ENCODE data around the gene COL2A1.

COL2A1 gene

DNA sequence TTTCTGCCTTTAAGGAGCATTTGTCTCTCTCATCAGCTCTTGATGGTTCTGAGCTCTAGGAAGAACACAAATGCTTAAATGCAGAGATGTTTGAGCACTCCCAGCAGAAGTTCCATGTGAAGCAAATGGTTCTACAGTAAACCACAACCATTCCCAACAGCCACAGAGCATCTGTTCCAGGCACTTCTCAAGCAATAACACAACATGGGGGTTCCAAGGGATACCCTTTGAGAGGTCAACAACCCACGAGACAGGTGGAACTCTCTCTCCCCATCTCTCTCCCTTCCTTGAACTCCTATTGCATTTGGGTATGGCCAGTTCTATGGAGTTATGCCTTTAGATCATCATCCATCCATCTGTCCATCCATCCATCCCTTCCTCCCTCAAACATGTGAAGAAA lies 5.2 kb upstream of the COL2A1 start:
- DNase-seq = no peak

DNA sequence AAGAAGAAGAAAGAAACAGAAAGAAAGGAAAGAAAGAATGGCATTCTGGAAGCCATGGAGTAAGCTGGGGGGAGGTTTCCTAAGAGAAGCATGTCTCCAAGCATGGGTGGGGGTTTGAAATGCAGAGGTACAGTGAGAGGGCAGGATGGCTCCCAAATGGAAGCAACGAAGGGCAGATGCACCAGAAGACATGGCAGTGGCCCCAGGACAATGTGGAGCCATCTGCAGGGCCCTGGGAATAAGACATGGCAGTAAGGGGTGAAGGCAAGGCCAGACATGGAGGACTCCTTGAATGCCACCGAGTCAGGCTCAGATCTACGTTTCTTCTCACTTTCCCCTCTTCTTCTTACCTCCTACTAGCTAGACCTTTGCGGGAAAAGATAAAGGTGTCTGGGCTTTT lies 4.7 kb upstream of the COL2A1 start:
- DNase-seq = no peak

DNA sequence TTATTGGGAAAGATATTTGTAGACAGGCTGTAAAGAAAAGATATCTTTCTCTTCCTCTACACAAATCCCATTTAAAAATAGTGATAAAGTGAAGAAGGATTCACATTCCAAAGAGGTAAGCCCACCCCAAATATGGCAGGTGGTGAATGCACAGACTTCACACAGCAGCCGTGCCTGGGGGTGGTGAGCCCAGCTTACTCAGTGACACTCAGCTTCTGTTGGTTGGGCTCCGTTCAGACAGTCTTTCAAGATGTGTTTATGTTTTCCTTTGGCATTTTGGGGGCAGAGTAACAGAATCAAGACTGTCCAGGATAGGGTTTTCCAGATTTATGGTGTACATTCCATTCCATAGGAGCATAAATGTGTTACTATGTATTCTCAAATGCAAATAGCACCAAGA lies 4.1 kb upstream of the COL2A1 start:
- no peak for DNase-seq

DNA sequence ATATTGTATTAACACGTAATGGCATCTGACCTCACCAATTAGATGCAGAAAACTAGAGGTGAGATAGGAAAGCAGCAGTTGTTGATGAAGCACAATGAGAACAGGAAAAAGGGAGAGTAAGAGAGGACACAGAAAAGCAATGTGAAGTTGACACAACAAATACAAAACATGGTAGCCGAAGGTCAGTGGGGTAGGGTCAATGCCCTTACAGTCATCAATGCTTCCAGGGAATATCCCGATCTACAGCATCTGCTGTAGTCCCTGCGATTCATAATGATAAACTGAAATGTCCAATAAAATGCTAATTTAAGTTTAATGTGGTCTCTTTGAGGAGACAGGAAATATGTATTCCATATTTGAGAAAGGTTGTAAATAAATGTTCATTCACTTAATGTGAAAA lies 2.9 kb upstream of the COL2A1 start:
- no peak for DNase-seq

DNA sequence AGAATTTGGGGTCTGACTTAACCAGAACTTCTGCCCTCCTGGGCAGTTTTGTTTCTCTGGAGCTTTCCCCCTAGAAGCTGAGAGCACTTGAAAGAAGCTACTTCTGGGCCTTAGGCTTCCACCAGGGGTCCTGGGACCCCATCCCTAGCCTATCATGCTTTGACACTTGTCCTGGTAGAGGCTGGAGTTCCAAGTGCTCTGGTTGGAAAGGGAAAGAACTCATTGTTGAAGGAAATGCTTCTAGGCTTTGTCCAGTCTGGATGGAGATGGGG lies 1.4 kb upstream of the COL2A1 start:
- no peak for DNase-seq

DNA sequence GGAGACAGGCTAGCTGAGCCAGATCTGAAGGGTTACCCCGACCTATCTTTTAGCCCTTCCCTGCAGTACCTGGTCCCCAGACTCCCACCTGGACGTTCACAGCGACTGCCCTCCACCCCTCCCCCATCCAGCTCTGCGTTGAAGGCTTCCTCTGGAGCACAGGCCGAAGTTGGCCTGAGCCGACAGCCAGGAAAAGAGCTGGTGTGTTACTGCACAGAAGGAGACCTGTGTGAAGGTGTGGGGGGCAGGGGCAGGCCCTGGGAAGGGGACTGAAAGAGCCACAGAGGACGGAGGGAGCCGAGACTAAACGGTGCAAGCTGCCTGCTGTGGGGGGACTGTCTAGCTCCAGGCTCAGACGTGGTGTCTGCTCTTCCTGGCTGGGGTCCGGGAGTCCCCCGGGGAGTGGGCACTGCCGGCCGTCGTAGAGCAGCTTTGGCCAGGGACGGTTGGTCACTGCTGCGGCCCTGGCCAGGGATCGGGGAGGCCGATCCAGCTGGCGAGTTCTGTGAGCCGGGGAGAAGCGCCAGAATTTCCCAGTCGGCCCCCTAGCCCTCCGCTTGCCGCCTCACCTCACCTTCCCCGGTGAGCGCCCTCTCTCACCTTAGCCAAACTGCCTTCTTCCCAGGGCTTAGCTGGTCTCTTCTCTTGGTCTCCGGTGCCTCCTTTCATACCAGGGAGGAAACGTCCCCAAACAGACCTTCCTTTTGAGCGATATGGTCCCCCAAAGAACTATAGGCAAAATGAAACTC lies 899 bp upstream of the COL2A1 start:
- DNase-seq = no peak

DNA sequence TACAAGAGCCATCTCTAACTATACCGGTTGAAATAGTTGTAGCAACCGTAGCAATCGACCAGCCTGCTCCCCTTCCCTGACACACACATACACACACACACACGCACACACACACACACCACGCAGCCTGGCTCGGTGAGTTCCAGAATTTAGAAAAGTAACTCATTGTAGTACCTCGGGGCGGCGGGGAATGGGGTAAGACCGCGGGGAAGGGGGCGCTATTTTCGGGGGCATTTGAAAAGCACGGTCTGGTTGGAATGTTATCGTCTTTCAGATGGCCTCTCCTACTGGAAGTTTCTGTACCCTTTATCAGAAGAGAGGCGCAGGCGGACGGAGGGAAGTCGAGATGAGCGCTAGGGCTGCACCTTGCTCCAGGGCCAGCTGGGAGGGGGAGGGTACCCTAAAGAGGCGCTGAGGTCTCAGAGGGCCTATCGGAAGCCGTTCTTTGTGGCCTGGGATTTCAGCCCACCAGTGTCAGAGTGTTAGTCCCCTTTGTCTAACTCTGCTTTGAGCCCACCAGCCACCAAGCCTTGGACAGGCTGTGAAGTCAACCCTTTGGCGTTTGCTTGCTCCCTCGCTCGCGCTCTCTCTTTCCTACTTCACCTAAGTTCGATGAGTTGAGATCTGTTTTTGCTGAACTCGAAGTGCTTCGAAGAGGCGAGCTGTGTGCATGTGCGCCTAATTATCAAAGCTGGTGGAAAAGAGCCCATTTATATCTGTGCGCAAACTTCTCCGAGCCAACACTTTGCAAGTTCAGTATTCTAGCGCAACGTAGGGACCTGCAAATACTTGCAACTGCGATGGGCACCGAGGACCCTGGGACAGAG lies 837 bp downstream of the COL2A1 start:
- DNase-seq = no peak

DNA sequence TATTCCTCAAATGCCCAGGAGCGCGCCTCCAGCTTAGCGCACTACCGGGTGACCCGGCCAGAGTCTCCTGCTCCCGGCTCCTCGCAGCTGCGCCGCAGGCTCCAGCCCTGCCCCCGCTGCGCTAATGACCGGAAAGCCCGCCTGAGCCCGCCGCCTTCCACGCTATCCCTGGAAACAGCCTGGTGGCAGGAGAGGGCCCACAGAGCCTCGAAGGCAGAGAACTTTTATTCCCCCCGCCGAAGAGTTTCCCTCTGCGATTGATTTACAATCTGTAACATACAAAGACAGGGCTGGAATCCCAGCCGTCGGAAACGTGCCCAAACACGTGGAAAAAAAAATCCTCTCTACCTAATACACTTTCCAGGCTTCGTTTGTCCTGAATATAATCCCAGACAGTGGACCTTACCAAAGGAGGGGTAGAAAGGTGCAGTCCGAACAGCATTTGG lies 1.5 kb downstream of the COL2A1 start:
- DNase-seq = no peak

DNA sequence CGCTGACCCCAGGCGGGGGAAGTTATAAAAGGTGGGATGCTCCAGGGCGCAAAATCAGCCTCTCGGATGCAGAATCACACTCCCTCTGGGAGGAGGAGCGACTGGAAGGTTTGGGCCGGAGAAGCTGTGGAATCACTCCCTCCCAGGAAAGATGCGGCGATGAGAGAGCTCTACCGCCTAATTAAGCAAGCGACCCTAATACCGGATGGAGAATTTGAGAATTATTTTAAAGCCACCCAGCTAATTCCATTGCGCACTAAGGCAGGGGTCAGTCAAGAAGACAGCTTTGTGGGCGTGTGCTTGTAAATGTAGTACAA lies 1.9 kb downstream of the COL2A1 start:
- DNase-seq = no peak

DNA sequence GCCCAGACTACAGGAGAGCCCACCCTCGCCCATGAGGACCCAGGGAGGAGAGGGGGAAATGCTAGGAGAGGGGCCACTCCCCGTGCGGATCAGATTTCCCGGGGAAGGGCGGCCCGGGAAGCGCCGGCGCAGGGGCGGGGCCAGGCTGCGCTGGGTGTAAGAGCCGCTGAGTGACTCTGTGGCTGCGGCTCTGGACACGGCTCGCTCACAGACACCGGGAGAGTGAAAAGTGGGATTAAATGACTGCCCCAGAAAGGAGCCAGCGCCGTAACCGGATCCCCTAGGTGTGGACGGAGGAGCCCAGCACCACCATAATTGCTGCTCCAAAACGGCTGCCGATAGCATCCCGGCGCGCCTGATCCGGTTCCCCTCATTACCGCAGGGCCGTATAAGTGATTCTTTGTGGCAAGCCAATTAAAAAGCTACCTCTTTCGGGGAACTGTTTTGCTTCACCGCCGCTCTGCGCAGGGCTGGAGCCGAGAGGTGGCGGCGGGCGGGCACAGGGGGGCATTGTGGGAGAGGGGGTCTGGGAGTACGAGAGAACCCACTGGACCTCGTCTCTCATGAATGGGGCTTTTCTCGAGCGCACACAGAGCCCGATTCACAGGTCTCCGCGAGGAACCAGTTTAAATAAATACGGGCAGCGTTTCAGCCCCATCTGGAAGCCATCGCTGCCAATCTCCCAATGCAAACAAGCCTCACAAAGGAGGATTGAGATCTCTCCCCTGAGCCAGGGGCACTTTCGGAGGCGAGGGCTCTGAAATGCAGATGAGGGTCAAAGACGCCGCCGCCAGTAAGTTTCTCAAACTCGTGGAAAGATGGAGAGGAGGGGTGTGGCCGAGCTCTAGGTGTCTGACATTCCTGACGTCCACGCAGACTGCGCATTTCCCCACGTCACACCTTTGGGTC lies 2.5 kb downstream of the COL2A1 start:
- no peak for DNase-seq

DNA sequence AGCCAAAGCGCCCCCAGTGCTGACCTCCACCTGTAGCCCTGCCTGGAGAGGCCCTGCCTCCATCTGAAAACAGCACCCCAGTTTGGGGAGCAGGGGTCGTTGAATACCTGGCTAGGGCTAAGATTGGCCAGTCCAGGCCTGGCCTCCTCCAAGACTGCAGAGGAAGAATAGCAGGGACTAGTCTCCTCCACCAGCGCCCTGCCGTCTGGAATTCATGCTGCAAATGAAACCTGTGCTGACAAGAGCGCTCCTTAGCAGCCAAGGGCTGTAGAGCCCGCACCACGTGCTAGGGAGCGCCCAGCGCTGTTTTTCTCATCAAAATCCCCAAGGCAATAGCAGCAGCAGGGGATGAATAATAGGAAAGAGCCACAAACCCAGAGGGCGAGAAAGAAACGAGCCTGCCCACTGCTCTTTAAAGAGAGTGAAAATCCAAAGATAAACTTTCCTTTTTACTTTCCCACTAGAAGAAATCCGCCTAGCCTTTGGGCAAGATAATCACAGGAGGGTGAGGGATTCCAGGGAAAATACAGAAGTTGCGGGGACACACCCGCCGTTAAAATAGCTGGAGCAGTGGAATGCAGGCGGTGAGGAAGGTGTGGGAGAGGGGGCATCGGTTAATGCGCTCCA lies 3.3 kb downstream of the COL2A1 start:
- no peak for DNase-seq

DNA sequence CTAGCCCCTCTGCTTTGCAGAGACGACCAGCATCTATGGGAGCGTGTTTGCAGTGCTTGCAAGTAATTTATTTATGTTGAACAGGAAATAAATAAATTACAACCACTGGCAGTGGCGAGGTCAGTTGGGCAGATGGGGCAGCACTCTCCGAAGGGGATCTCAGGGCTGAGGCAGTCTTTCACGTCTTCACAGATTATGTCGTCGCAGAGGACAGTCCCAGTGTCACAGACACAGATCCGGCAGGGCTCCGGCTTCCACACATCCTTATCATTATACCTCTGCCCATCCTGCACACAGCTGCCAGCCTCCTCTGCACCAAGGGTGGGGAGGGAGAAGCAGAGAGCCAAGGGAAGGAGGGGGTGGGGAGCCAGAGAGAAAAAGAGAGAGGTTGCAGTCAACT lies 4.5 kb downstream of the COL2A1 start:
- no peak for DNase-seq

DNA sequence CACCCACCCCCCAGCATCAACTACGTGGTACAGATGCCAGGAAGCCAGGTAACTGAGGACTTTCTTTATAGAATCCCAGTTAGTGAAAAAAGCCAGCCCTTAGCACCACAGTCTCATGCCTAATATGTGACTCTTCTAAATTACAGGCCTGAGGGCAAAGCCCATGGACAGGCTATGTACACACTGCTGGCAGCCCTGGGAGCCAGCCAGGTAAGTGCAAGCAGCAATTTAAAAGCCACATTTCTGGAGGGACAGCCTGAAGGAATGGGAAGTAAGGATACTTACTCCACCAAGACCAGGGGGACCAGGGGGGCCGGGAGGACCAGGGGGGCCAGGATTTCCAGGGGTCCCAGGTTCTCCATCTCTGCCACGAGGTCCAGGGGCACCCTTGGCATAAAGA lies 7.0 kb downstream of the COL2A1 start:
- no peak for DNase-seq

DNA sequence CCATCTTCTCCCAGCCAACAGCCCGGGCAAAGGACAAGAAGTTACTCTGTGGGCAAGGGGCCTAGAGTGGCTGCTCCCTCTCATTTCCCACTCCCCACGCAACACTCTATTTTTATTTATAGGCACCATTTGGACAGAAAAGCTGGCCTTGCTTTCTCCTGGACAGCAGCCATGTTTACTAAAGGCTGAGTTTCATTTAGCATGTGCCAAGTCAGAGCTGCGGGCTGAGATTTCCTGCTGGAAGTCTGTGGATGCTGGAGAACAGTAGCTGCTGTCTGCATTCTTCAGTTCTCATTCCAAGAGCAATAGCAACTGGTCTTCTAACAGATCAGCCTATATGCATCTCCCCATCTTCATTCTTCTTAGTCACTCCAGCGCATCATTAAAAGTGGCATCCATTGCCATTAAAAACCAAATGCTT lies 8.3 kb downstream of the COL2A1 start:
- DNase-seq = no peak

DNA sequence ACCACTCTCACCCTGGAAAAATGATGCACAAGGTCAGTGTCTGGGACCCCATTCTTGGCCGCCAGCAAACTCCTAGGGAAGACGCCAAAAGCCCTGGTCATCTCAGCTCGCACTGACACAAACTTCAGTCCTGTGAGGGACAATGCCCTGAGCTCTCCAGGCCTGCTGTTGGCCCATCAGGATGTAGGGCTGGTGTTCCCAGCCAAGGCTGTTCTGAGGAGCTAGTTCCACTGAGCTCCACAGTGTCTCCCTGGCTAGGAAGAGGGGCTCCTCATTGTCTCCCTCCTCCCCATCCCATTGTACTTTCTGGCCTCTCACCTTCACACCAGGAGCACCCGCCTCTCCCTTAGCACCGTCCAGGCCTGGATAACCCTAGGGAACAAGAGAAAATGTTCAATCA lies 10.8 kb downstream of the COL2A1 start:
- DNase-seq = no peak

DNA sequence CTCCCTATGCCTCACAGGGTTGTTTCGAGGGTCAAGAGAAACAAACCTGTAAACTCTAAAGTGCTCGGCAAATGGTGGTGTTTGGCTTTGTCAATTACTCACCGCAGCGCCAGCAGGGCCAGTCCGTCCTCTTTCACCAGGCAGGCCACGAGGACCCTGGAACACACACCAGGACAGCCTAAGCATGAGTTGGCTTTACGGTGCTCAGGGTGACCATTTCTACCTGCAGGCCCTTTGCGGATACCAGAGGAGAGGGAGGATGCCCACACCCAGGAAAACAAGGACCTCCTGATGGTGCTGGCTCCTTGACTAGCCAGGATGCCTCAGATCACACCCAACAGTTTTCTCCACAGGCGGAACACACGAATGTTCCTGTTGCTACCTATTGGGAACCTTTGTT lies 11.5 kb downstream of the COL2A1 start:
- no peak for DNase-seq

DNA sequence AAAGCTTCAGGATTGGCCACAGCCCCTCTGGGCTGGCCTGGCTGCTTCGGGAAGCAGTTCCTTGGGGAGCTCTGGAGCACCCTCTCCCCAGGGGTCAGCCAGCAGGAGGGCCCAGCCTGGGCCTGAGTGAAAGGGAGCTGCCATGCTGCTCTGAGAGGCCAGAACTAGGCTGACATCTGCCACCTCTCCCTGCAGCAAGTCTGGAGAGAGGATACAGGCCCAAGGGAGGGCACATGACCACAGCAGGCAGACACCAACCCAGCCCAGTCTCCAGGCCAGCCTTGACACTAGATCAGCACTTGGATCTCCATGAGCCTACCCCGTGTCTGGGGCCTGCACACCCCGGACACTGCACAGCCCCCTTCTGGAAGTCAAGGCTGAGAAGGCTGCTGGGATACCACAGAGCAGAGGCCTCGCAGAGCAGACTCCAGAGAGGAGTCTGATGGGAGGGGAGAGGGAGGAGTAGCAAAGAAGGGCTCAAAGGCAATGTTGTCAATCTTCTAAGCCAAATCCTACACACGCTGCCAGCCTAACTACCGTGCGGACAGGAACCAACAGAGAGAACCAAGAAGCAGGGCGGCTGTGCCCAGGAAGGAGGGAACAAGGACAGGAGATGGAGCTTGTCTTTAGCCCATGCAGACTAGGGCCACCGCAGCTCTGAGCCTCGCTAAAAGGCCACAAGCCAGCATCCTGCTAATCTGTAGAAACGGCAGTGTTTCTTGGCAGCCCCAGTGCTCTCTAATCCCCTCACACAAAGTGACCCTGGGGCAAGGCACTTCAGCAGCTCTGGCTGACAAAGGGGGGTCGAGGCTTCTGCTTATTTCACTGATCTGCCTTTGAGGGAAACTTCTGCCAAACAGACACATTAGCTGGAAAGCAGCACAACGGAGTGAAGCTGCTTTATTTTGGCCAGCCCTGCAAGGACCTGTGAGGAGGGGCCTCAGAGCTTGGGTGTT lies 12.9 kb downstream of the COL2A1 start:
- no peak for DNase-seq

DNA sequence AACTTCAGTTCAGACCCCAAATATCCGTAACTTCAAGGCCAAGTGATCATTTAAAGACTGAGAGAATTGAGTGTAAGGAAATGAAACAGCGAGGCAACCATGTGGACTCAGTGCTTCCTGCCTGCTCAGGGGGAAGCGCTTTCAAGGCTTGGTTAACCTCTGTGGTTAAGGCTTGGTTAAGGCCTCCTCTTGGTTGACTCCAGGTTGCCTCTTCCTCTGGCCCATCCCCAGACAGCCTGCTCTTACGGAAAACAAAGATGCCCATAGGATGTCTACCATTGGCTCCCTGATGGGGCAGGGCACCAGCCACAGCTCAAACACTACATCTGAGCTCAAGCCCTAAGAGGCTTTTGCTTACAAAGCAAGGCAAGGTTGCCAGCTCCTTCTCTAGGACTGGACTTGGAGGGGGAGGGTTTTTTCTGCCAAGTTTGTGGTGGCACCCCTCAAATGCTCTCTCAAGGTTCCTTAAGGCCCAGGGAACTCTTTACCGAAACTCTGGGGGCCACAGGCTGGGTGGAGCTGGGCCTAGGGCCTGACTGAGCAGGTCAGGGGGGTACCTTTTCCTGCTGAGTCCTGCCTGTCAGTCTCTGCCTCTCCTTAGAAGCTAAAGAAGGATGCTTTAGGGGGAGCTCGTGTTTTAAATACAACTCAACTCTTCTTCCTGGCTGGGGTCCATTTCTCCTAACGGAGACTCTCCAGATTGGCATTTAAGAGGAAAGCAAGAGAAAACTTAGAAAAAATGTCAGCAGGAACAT lies 13.7 kb downstream of the COL2A1 start:
- no peak for DNase-seq

DNA sequence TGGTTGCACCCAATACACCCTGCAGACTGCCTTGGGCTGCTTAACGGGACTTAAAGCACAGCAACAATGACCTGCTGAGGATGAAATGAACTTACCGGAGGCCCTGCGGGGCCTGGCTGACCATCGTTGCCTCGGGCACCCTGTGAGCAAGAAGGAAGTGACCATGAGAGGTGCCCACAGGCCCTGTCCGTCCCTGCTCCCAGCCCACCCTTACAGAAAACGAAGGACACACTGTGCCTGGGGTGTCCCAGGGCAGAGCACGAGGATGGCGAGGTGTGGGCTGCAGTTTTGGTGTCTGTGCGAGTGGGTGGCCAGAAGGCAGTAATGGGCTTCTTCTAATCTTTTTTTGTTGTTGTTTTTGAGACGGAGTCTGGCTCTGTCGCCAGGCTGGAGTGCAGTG lies 14.6 kb downstream of the COL2A1 start:
- no peak for DNase-seq

DNA sequence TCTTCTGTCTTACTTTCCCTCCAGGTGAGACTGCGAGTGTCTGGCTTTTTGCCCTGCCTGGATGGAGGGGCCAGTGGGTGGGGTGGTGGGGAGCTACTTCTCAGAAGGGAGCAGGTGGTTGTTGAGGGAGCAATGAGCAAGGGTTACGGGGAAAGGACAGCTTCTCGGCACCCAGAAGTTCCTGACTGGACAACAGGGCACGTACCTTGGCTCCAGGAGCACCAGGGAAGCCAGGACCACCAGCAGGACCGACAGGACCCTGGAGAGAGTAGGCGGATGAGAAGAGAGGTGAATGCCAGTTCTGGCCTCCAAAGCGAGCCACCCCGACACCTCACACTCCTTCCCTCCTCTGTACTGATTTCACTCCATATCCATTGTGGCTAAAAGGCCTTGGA lies 15.3 kb downstream of the COL2A1 start:
- no peak for DNase-seq
